ENCODE results near the gene KCNH4.
"Not testable (repeated sequence)": the region's sequence is repeated elsewhere in the genome, so short reads cannot be mapped to it uniquely, and the experiment has no call there.

KCNH4 gene

GRCh38 chr17:42178817-42179216, 2.1 kb downstream of the KCNH4 start:
- no peak for DNase-seq (ENCODE audit: low spot score)

GRCh38 chr17:42177684-42178083, 3.3 kb downstream of the KCNH4 start:
- no peak for DNase-seq (ENCODE audit: low spot score)

GRCh38 chr17:42174126-42174783, 6.7 kb downstream of the KCNH4 start:
- DNase-seq (ENCODE audit: low spot score), result no peak

- DNase-seq (ENCODE audit: low spot score), result no peak
Measured at GRCh38 chr17:42171831-42172230, 9.1 kb downstream of the KCNH4 start.

GRCh38 chr17:42169351-42169750, 11.6 kb downstream of the KCNH4 start:
- no peak for DNase-seq (ENCODE audit: low spot score)

- no peak for DNase-seq (ENCODE audit: low spot score)
Measured at GRCh38 chr17:42167807-42168206, 13.1 kb downstream of the KCNH4 start.

GRCh38 chr17:42166196-42166763, 14.7 kb downstream of the KCNH4 start:
- no peak for DNase-seq (ENCODE audit: low spot score)

- DNase-seq (ENCODE audit: low spot score), result no peak
Measured at GRCh38 chr17:42165751-42166150, 15.2 kb downstream of the KCNH4 start.

- no peak for DNase-seq (ENCODE audit: low spot score)
Measured at GRCh38 chr17:42163696-42164407, 17.1 kb downstream of the KCNH4 start.

- no peak for DNase-seq (ENCODE audit: low spot score)
Measured at GRCh38 chr17:42163113-42163512, 17.8 kb downstream of the KCNH4 start.

GRCh38 chr17:42160531-42160910, 20.4 kb downstream of the KCNH4 start:
- DNase-seq (ENCODE audit: low spot score), result no peak

GRCh38 chr17:42159796-42160530, 21.0 kb downstream of the KCNH4 start:
- no peak for DNase-seq (ENCODE audit: low spot score)

- no peak for DNase-seq (ENCODE audit: low spot score)
Measured at GRCh38 chr17:42155614-42156045, 25.3 kb downstream of the KCNH4 start.

GRCh38 chr17:42153919-42154742, 26.8 kb downstream of the KCNH4 start:
- no peak for DNase-seq (ENCODE audit: low spot score)

- DNase-seq (ENCODE audit: low spot score), result no peak
Measured at GRCh38 chr17:42146911-42147607, 33.9 kb downstream of the KCNH4 start.

GRCh38 chr17:42143138-42143537, 37.8 kb downstream of the KCNH4 start:
- DNase-seq (ENCODE audit: low spot score), result not testable (repeated sequence)

- peak; percentile 59 for DNase-seq (ENCODE audit: low spot score)
Measured at GRCh38 chr17:42142371-42142896, 38.5 kb downstream of the KCNH4 start.

GRCh38 chr17:42141382-42141781, 39.6 kb downstream of the KCNH4 start:
- DNase-seq (ENCODE audit: low spot score), result no peak

GRCh38 chr17:42140690-42141089, 40.3 kb downstream of the KCNH4 start:
- DNase-seq (ENCODE audit: low spot score), result not testable (repeated sequence)

- DNase-seq (ENCODE audit: low spot score), result no peak
Measured at GRCh38 chr17:42138749-42139492, 42.0 kb downstream of the KCNH4 start.

Data from Ammon's horn (tissue), 1 donor.